Testis (tissue), 2 donors: Measurements from ENCODE around the gene FNDC5.

Source experiments
- POLR2A ChIP-seq: fragments of 450-650 bp; IDR thresholded peaks from one replicate; pipeline ENCODE4 v1.6.1; 2017; ENCODE audit warnings: antibody characterized with exemption, mild to moderate bottlenecking, moderate library complexity
- TF ChIP-seq, protein P1 (sequence below), 3 experiments: fragments of 450-650 bp in 2 of 3; fragments of 200-600 bp in 1 of 3; sonication (generic) in 1 of 3; IDR thresholded peaks; one replicate each; pipeline ENCODE4 v1.5.1; 2016 to 2019; ENCODE audit warnings: antibody characterized with exemption in 3 of 3, mild to moderate bottlenecking in 2 of 3, moderate library complexity in 1 of 3

DNA sequence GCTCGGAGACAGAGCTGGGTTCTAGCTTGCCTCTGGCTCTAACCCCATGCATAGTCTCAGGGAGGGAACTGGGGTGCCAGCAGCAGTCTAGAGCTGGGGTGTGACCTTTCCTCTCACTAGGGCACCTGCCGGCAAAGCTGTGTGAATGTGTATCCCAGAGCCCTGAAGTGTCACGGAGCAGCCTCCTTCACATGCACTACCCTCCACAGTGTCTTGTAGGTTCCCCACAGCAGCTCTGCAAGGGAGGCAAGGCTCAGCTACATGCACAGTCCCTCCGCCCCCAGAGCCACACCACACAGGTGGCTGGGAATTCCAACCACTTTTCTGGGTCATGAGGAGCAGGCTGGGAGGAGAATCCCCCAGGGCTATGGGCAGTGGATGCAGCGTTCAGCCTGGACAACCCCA, 7.9 kb upstream of the FNDC5 start:
- TF ChIP-seq POLR2A = no peak
- TF ChIP-seq, protein P1, sequence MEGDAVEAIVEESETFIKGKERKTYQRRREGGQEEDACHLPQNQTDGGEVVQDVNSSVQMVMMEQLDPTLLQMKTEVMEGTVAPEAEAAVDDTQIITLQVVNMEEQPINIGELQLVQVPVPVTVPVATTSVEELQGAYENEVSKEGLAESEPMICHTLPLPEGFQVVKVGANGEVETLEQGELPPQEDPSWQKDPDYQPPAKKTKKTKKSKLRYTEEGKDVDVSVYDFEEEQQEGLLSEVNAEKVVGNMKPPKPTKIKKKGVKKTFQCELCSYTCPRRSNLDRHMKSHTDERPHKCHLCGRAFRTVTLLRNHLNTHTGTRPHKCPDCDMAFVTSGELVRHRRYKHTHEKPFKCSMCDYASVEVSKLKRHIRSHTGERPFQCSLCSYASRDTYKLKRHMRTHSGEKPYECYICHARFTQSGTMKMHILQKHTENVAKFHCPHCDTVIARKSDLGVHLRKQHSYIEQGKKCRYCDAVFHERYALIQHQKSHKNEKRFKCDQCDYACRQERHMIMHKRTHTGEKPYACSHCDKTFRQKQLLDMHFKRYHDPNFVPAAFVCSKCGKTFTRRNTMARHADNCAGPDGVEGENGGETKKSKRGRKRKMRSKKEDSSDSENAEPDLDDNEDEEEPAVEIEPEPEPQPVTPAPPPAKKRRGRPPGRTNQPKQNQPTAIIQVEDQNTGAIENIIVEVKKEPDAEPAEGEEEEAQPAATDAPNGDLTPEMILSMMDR (IDR thresholded peaks at IDR 0.05) = no peak
